CD4-positive, alpha-beta T cell treated with Interleukin-15 for 1 hour (primary cell): ENCODE measurements around the gene KCNH3.
"Not testable (repeated sequence)": the region's sequence is repeated elsewhere in the genome, so short reads cannot be mapped to it uniquely, and the experiment has no call there.

ENCODE experiments used
- DNase-seq: peaks from one replicate; pipeline ENCODE4 v3.0.0-alpha.2; 2020

Gene KCNH3

GRCh38 chr12:49538510-49539403 is at the start of gene KCNH3:
KCNH3 (plus strand) TSS chr12:49539030; CDS start chr12:49539417, 387 bp downstream.
- DNase-seq = peak; percentile 93

GRCh38 chr12:49489154-49489553 is 49.7 kb upstream of the KCNH3 start:
- DNase-seq = no peak

GRCh38 chr12:49489720-49490119 is 49.1 kb upstream of the KCNH3 start:
- DNase-seq = no peak

GRCh38 chr12:49491823-49492222 is 47.0 kb upstream of the KCNH3 start:
- no peak for DNase-seq

- DNase-seq = no peak
These were observed 44.9 kb upstream of the KCNH3 start for GRCh38 chr12:49493900-49494299.

GRCh38 chr12:49496417-49497360 is 42.1 kb upstream of the KCNH3 start:
- no peak for DNase-seq

- DNase-seq = no peak
These were observed 36.9 kb upstream of the KCNH3 start for GRCh38 chr12:49501895-49502294.

- DNase-seq = no peak
These were observed 36.2 kb upstream of the KCNH3 start for GRCh38 chr12:49502590-49502989.

- DNase-seq = no peak
These were observed 35.1 kb upstream of the KCNH3 start for GRCh38 chr12:49503674-49504180.

- no peak for DNase-seq
These were observed 33.2 kb upstream of the KCNH3 start for GRCh38 chr12:49505672-49506071.

GRCh38 chr12:49507139-49507538 is 31.7 kb upstream of the KCNH3 start:
- DNase-seq = no peak

- not testable (repeated sequence) for DNase-seq
These were observed 29.1 kb upstream of the KCNH3 start for GRCh38 chr12:49509681-49510080.

- no peak for DNase-seq
These were observed 27.4 kb upstream of the KCNH3 start for GRCh38 chr12:49511410-49511809.

- no peak for DNase-seq
These were observed 26.3 kb upstream of the KCNH3 start for GRCh38 chr12:49512546-49512945.

- DNase-seq = no peak
These were observed 23.6 kb upstream of the KCNH3 start for GRCh38 chr12:49515266-49515665.

GRCh38 chr12:49518914-49519573 is 19.8 kb upstream of the KCNH3 start:
- DNase-seq = no peak

GRCh38 chr12:49519574-49519936 is 19.3 kb upstream of the KCNH3 start:
- no peak for DNase-seq

- DNase-seq = no peak
These were observed 17.4 kb upstream of the KCNH3 start for GRCh38 chr12:49521389-49521788.

GRCh38 chr12:49524660-49525324 is 14.0 kb upstream of the KCNH3 start:
- DNase-seq = no peak

GRCh38 chr12:49525942-49526341 is 12.9 kb upstream of the KCNH3 start:
- no peak for DNase-seq

GRCh38 chr12:49527361-49528130 is 11.3 kb upstream of the KCNH3 start:
- no peak for DNase-seq

- DNase-seq = no peak
These were observed 9.4 kb upstream of the KCNH3 start for GRCh38 chr12:49529414-49529813.
